GM13976 (cell line): Measurements from ENCODE around the gene BET1L.

Source experiments
- DNase-seq: peaks from one replicate; pipeline ENCODE4 v3.0.0; 2012; ENCODE audit warnings: low spot score
- CTCF ChIP-seq: IDR thresholded peaks from 2 replicates; pipeline ENCODE4 v1.5.1; 2012; ENCODE audit warnings: borderline replicate concordance, mild to moderate bottlenecking; ENCODE audit not compliant: insufficient read depth; ENCODE audit errors: extremely low read depth, missing control alignments, control extremely low read depth
- in situ Hi-C: fragments of 300-500 bp; cut with MboI; formaldehyde crosslinking; loops from one replicate; pipeline ENCODE4 v1.12.0; 2022; ENCODE audit warnings: low sequenced_read_pairs, mixed read lengths, inconsistent platforms; ENCODE audit not compliant: unreplicated experiment

Gene BET1L

DNA sequence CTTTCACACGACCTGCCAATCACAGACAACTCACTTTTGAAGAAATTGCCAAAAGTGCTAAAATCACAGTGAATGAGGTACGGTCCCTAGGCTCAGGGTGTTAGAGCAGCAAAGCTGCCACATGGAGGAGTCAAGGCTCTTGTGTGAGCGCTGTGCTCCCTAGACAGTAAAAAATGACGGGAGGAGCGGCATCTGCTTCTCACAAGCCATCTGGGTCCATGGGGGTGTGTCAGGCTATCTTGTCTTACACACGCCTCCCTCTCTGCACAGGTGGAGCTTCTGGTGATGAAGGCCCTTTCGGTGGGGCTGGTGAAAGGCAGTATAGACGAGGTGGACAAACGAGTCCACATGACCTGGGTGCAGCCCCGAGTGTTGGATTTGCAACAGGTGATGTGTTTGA, 44.4 kb upstream of the BET1L start:
- in situ Hi-C loops, result no loop called here
- no peak for DNase-seq
- TF ChIP-seq CTCF, result no peak

- peak; percentile 71 for DNase-seq
- in situ Hi-C loops, result no loop called here
- TF ChIP-seq CTCF, result peak; percentile 72
Observed at GRCh38 chr11:250740-251299, 43.6 kb upstream of the BET1L start.

- in situ Hi-C loops, result no loop called here
- TF ChIP-seq CTCF, result no peak
- DNase-seq, result no peak
Observed at GRCh38 chr11:250274-250673, 43.1 kb upstream of the BET1L start.

- no peak for TF ChIP-seq CTCF
- DNase-seq, result no peak
- in situ Hi-C loops, result loop anchor here (10.0 kb wide), 1 partner anchor 116 kb away; the partner anchor contains the start of gene B4GALNT4
Observed at GRCh38 chr11:249062-249461, 41.9 kb upstream of the BET1L start.

DNA sequence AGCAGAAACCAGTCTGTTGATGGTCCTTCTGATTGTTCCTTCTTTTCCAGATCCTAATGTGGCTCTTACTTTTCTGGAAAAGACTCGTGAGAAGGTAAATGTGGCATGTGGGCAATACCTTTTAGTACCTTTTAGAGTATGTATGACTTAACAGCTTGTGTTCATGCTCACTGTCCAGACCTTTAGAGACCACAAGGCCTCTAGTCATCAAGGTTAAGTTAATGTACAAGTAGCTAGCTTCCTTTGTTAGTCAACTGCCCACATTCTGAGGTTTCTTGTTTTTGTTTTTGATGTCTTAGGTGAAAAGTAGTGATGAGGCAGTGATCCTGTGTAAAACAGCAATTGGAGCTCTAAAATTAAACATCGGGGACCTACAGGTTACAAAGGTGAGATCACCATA, 37.2 kb upstream of the BET1L start:
- TF ChIP-seq CTCF, result no peak
- no peak for DNase-seq
- in situ Hi-C loops, result loop anchor here (10.0 kb wide), 1 partner anchor 120 kb away; the partner anchor contains the start of gene B4GALNT4

DNA sequence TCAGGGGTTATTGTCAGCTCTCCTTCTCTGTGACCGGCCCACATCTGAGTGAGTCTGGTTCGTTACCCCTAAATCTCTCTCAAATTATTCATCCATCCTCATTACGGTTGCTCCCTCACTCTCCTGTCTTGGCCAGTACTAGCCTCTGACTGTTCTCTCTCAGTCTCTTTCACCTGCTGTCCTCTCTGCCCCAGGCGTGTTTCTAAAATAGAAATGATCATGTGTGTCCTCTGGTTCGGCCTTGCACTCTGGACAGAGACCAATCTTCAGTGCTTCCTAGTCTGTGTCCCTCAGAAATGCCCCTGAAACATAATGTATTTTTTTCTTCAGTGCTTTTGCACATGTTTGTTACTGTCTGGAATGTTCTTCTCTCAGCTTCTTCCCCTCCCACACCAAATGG, 34.4 kb upstream of the BET1L start:
- no peak for DNase-seq
- in situ Hi-C loops, result loop anchor here (10.0 kb wide), 1 partner anchor 123 kb away; the partner anchor contains the start of gene B4GALNT4
- TF ChIP-seq CTCF, result no peak
